Measurements from ENCODE around the gene ATAT1. TPM values are rescaled to one million over a fixed set of nuclear protein-coding genes. Genes with fewer than 3 reads are reported as not detected.

The ATAT1 gene
- total and polyA plus RNA-seq, 8 donors: 3.0 to 11.6 (median 5.7) TPM; not detected in 1

- no peak for DNase-seq
- 78 to 91% (median 86%) methylated on average over 14 to 15 of the region's 15 CpGs for WGBS, 5 donors
- TF ChIP-seq EP300 (IDR thresholded peaks at IDR 0.05): no peak
- no peak for TF ChIP-seq POLR2A (IDR thresholded peaks at IDR 0.05)
- peak overlapping the region in 2 of 5 donors; percentile 32 to 37 for H3K27ac ChIP-seq
- H3K27me3 ChIP-seq: no peaks in the 10 kb centered on the region
- intact Hi-C loops (cut with DNase I; ENCODE audit: low total_unique reads): loop anchor here (10.0 kb wide), 1 partner anchor 45 kb away; no protein-coding TSS in a partner anchor
- no peak overlapping the region for H3K4me3 ChIP-seq
- H3K36me3 ChIP-seq: peaks cover 62 to 100% (median 98%) of the 10 kb centered on the region in 4 donors
- no peaks in the 10 kb centered on the region for H3K9me3 ChIP-seq
- peaks cover 4 to 13% (median 11%) of the 10 kb centered on the region in 4 donors for H3K4me1 ChIP-seq
These were observed 36.8 kb upstream of the ATAT1 start for GRCh38 chr6:30589754-30590358.

GRCh38 chr6:30590509-30590908 is 36.2 kb upstream of the ATAT1 start:
- Histone ChIP-seq H3K27me3 (no peaks in the 10 kb centered on the region), H3K36me3 (peaks cover 55 to 99% (median 97%) of the 10 kb centered on the region in 4 donors), H3K4me3 (no peak overlapping the region), H3K27ac (peak overlapping the region in 4 of 5 donors; percentile 24 to 37 (median 28)), H3K4me1 (peaks cover 4 to 13% (median 11%) of the 10 kb centered on the region in 4 donors), H3K9me3 (no peaks in the 10 kb centered on the region)
- 67 to 81% (median 72%) methylated on average over 8 of the region's 8 CpGs for WGBS, 5 donors
- no peak for DNase-seq
- intact Hi-C loops (cut with DNase I; ENCODE audit: low total_unique reads): loop anchor here (10.0 kb wide), 1 partner anchor 46 kb away; no protein-coding TSS in a partner anchor
- no peak for TF ChIP-seq POLR2AphosphoS5 (IDR thresholded peaks at IDR 0.05)
- no peak for TF ChIP-seq POLR2A (IDR thresholded peaks at IDR 0.05)
- no peak for TF ChIP-seq CTCF (IDR thresholded peaks at IDR 0.05)
- TF ChIP-seq EP300 (IDR thresholded peaks at IDR 0.05): no peak

- Histone ChIP-seq H3K36me3 (peaks cover 50 to 94% (median 92%) of the 10 kb centered on the region in 4 donors), H3K4me3 (no peak overlapping the region), H3K27me3 (no peaks in the 10 kb centered on the region), H3K4me1 (peaks cover 4 to 13% (median 11%) of the 10 kb centered on the region in 4 donors), H3K9me3 (no peaks in the 10 kb centered on the region), H3K27ac (peak overlapping the region in 4 of 5 donors; percentile 24 to 37 (median 28))
- DNase-seq: peak in 1 of 2 donors; percentile 79
- intact Hi-C loops (cut with DNase I; ENCODE audit: low total_unique reads): loop anchor here (10.0 kb wide), 1 partner anchor 46 kb away; no protein-coding TSS in a partner anchor
- no peak for TF ChIP-seq CTCF (IDR thresholded peaks at IDR 0.05)
- TF ChIP-seq EP300 (IDR thresholded peaks at IDR 0.05): no peak
- TF ChIP-seq POLR2AphosphoS5 (IDR thresholded peaks at IDR 0.05): no peak
- no peak for TF ChIP-seq POLR2A (IDR thresholded peaks at IDR 0.05)
- 13 to 31% (median 25%) methylated on average over 1 of the region's 1 CpG for WGBS, 5 donors
These were observed 35.7 kb upstream of the ATAT1 start for GRCh38 chr6:30591008-30591407.

- Histone ChIP-seq H3K4me3 (no peak overlapping the region), H3K4me1 (peaks cover 4 to 13% (median 11%) of the 10 kb centered on the region in 4 donors), H3K9me3 (no peaks in the 10 kb centered on the region), H3K27me3 (no peaks in the 10 kb centered on the region), H3K27ac (no peak overlapping the region), H3K36me3 (peaks cover 37 to 88% (median 80%) of the 10 kb centered on the region in 4 donors)
- intact Hi-C loops (cut with DNase I; ENCODE audit: low total_unique reads): loop anchor here (10.0 kb wide), 1 partner anchor 47 kb away; no protein-coding TSS in a partner anchor
- WGBS, 5 donors: 97 to 100% (median 100%) methylated on average over 1 of the region's 1 CpG
- DNase-seq: no peak
- TF ChIP-seq EP300 (IDR thresholded peaks at IDR 0.05) (no peak), POLR2AphosphoS5 (IDR thresholded peaks at IDR 0.05) (no peak), POLR2A (IDR thresholded peaks at IDR 0.05) (no peak), CTCF (IDR thresholded peaks at IDR 0.05) (no peak)
These were observed 34.4 kb upstream of the ATAT1 start for GRCh38 chr6:30592287-30592686.

All from stomach (tissue), 9 donors.